ENCODE data around the gene PWWP2A.
"Not testable (repeated sequence)": the region's sequence is repeated elsewhere in the genome, so short reads cannot be mapped to it uniquely, and the experiment has no call there.

PWWP2A gene

GRCh38 chr5:160071516-160071915 lies 47.7 kb downstream of the PWWP2A start:
- no peak for DNase-seq

- DNase-seq: not testable (repeated sequence)
Observed at GRCh38 chr5:160069120-160069519, 50.1 kb downstream of the PWWP2A start.

GRCh38 chr5:160064995-160065614 lies 54.1 kb downstream of the PWWP2A start:
- no peak for DNase-seq

- no peak for DNase-seq
Observed at GRCh38 chr5:160064417-160064810, 54.8 kb downstream of the PWWP2A start.

- no peak for DNase-seq
Observed at GRCh38 chr5:160061770-160062169, 57.5 kb downstream of the PWWP2A start.

GRCh38 chr5:160060001-160060400 lies 59.2 kb downstream of the PWWP2A start:
- DNase-seq: no peak

- no peak for DNase-seq
Observed at GRCh38 chr5:160057256-160057655, 62.0 kb downstream of the PWWP2A start.

GRCh38 chr5:160054831-160055230 lies 64.4 kb downstream of the PWWP2A start:
- DNase-seq: no peak

GRCh38 chr5:160054047-160054446 lies 65.2 kb downstream of the PWWP2A start:
- no peak for DNase-seq

GRCh38 chr5:160049099-160049498 lies 70.2 kb downstream of the PWWP2A start:
- no peak for DNase-seq

- DNase-seq: no peak
Observed at GRCh38 chr5:160048131-160048530, 71.1 kb downstream of the PWWP2A start.

- DNase-seq: no peak
Observed at GRCh38 chr5:160047423-160047822, 71.8 kb downstream of the PWWP2A start.

- DNase-seq: no peak
Observed at GRCh38 chr5:160044967-160045366, 74.3 kb downstream of the PWWP2A start.

- no peak for DNase-seq
Observed at GRCh38 chr5:160044391-160044804, 74.9 kb downstream of the PWWP2A start.

- DNase-seq: no peak
Observed at GRCh38 chr5:160042671-160043070, 76.6 kb downstream of the PWWP2A start.

All from NCI-H2107 (cell line).